Thoracic aorta (tissue), 2 donors: Measurements from ENCODE around the gene CEND1. TPM values are rescaled to one million over a fixed set of nuclear protein-coding genes. Genes with fewer than 3 reads are reported as not detected.

Experiments used
- ATAC-seq: fragments of 150-250 bp; one replicate; pipeline ENCODE4 v1.8.0; 2017; ENCODE audit warnings: low read depth; ENCODE audit not compliant: insufficient number of reproducible peaks, low FRiP score
- DNase-seq: peaks from one replicate; pipeline ENCODE4 v3.0.0-alpha.2; 2020; ENCODE audit warnings: low spot score
- H3K27ac ChIP-seq, 2 donors: fragments of 200-600 bp; sonication (generic); 1 replicate in 1 of 2; 2 replicates in 1 of 2; pipeline ENCODE4 v1.5.1; 2016; ENCODE audit warnings: mild to moderate bottlenecking in 2 of 2, moderate library complexity in 2 of 2
- H3K27me3 ChIP-seq: fragments of 200-600 bp; sonication (generic); replicated peaks from 2 replicates; pipeline ENCODE4 v1.6.0; 2016; ENCODE audit warnings: mild to moderate bottlenecking; ENCODE audit not compliant: insufficient read depth
- H3K36me3 ChIP-seq: fragments of 200-600 bp; sonication (generic); one replicate; pipeline ENCODE4 v1.5.1; 2016
- H3K4me1 ChIP-seq, 2 donors: fragments of 200-600 bp; sonication (generic); 1 replicate in 1 of 2; 2 replicates in 1 of 2; pipeline versions ENCODE4 v1.5.1 to v1.6.0; 2016; ENCODE audit warnings: low read depth in 2 of 2, mild to moderate bottlenecking in 1 of 2; ENCODE audit not compliant: control insufficient read depth in 1 of 2
- H3K4me3 ChIP-seq: fragments of 200-600 bp; sonication (generic); 2 replicates; pipeline ENCODE4 v1.5.1; 2016; ENCODE audit warnings: mild to moderate bottlenecking
- H3K9me3 ChIP-seq: fragments of 200-600 bp; sonication (generic); 2 replicates; pipeline ENCODE4 v1.5.1; 2016
- CTCF ChIP-seq: fragments of 200-600 bp; sonication (generic); IDR thresholded peaks from one replicate; pipeline ENCODE4 v1.5.1; 2019; ENCODE audit warnings: antibody characterized with exemption
- total RNA-seq, 2 donors: library from RNA; depleted of rRNA; stranded (reverse); fragments of >200 nt; gene quantifications; one replicate each; pipeline versions ENCODE4 v1.1.0 to v1.2.3, GENCODE V29; 2016

Gene CEND1
- total RNA-seq, 2 donors from 2014 or later = not detected

- TF ChIP-seq CTCF = no peak
- H3K27ac ChIP-seq = no peak overlapping the region
- no peak for ATAC-seq
- H3K4me1 ChIP-seq = peaks cover 35 to 46% of the 10 kb centered on the region in 2 donors
- H3K36me3 ChIP-seq = peaks cover 35% of the 10 kb centered on the region
- H3K9me3 ChIP-seq = no peaks in the 10 kb centered on the region
- peaks cover 6% of the 10 kb centered on the region for H3K27me3 ChIP-seq
- DNase-seq = no peak
- H3K4me3 ChIP-seq = no peak overlapping the region
These were observed 33.8 kb upstream of the CEND1 start for GRCh38 chr11:823441-824291.

- Histone ChIP-seq H3K9me3 (no peaks in the 10 kb centered on the region), H3K27me3 (peaks cover 4% of the 10 kb centered on the region), H3K4me1 (peaks cover 25 to 35% of the 10 kb centered on the region in 2 donors), H3K27ac (peak overlapping the region; percentile 59 to 100), H3K36me3 (peaks cover 35% of the 10 kb centered on the region), H3K4me3 (peak overlapping the region; percentile 98)
- DNase-seq = no peak
- TF ChIP-seq CTCF = no peak
- ATAC-seq = no peak
These were observed 31.9 kb upstream of the CEND1 start for GRCh38 chr11:821512-822371.

GRCh38 chr11:820655-821511, 31.0 kb upstream of the CEND1 start:
- Histone ChIP-seq H3K4me1 (peaks cover 23 to 31% of the 10 kb centered on the region in 2 donors), H3K27ac (peak overlapping the region; percentile 99 to 100), H3K9me3 (no peaks in the 10 kb centered on the region), H3K4me3 (peak overlapping the region; percentile 98), H3K36me3 (peaks cover 34% of the 10 kb centered on the region), H3K27me3 (no peaks in the 10 kb centered on the region)
- DNase-seq (peak; percentile 86), ATAC-seq (peak; percentile 52)
- TF ChIP-seq CTCF = no peak

GRCh38 chr11:819943-820649, 30.2 kb upstream of the CEND1 start:
- peaks cover 26% of the 10 kb centered on the region for H3K36me3 ChIP-seq

More at GRCh38 chr11:819943-820649, 30.2 kb upstream of the CEND1 start:
- Histone ChIP-seq H3K4me3 (peak overlapping the region; percentile 98), H3K9me3 (no peaks in the 10 kb centered on the region), H3K27ac (peak overlapping the region; percentile 99 to 100), H3K27me3 (no peaks in the 10 kb centered on the region), H3K4me1 (peaks cover 23 to 31% of the 10 kb centered on the region in 2 donors)
- ATAC-seq (peak; percentile 56), DNase-seq (peak; percentile 70)
- TF ChIP-seq CTCF = no peak
